HT1080 (cell line): ENCODE data around the gene ING1. TPM values are rescaled to one million over a fixed set of nuclear protein-coding genes. Genes with fewer than 3 reads are reported as not detected.
A peak's percentile ranks its signal among the peaks of the same experiment; 100 is the strongest.
"Not testable (repeated sequence)": the region's sequence is repeated elsewhere in the genome, so short reads cannot be mapped to it uniquely, and the experiment has no call there.

ENCODE experiments used
- DNase-seq: peaks from one replicate; pipeline ENCODE4 v3.0.0-alpha.2; 2015; ENCODE audit warnings: low read depth
- total RNA-seq: library from RNA; depleted of rRNA; stranded (reverse); fragments of >200 nt; shearing (Covaris generic); gene quantifications from 2 replicates; pipeline ENCODE4 v1.2.3, GENCODE V29; 2014

The ING1 gene
- total RNA-seq, 1 experiment from 2014 or later: 19.2 TPM

DNA sequence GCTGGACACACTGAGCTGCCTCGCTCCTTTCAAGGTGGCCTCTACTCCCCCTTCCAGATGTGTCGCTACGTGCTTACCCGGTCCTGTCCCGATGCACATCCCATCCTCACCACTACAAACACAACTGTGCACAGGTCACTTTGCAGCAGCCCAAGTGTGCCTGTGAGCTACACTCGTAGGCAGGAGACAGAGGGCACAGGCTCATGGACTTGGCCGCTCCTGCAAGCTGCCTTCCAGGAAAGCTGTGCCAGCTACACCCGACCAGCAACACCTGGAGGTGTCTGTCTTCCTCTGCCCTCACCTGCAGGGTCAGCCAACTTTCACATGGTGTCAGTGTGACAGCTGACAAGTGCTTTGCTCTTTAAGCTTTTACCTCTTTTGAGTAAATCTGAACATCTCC lies 23.0 kb upstream of the ING1 start:
- DNase-seq: no peak

GRCh38 chr13:110695774-110696173 lies 17.7 kb upstream of the ING1 start:
- not testable (repeated sequence) for DNase-seq

DNA sequence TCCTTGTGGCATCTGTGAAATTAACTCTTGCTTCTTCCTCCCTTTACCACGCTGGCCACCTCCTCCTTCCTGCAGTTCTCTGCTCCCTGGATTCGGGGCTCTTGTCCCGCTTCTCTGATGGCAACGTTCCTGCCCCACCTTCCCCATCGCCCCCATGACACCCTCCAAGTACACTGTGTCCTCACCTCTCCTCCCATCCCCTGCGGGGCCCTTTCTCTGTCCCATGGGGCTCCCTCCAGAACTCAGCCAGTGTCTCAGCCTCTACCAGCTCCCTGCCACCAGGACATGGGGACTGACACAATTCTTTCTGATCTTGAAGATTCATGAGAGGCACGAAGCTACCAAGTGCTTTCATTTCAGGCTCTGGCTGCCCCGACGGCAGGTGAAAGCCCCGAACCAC lies 16.7 kb upstream of the ING1 start:
- DNase-seq: no peak

GRCh38 chr13:110697842-110698241 lies 15.7 kb upstream of the ING1 start:
- DNase-seq: no peak

- no peak for DNase-seq
These were observed 14.8 kb upstream of the ING1 start for GRCh38 chr13:110698689-110699088.

DNA sequence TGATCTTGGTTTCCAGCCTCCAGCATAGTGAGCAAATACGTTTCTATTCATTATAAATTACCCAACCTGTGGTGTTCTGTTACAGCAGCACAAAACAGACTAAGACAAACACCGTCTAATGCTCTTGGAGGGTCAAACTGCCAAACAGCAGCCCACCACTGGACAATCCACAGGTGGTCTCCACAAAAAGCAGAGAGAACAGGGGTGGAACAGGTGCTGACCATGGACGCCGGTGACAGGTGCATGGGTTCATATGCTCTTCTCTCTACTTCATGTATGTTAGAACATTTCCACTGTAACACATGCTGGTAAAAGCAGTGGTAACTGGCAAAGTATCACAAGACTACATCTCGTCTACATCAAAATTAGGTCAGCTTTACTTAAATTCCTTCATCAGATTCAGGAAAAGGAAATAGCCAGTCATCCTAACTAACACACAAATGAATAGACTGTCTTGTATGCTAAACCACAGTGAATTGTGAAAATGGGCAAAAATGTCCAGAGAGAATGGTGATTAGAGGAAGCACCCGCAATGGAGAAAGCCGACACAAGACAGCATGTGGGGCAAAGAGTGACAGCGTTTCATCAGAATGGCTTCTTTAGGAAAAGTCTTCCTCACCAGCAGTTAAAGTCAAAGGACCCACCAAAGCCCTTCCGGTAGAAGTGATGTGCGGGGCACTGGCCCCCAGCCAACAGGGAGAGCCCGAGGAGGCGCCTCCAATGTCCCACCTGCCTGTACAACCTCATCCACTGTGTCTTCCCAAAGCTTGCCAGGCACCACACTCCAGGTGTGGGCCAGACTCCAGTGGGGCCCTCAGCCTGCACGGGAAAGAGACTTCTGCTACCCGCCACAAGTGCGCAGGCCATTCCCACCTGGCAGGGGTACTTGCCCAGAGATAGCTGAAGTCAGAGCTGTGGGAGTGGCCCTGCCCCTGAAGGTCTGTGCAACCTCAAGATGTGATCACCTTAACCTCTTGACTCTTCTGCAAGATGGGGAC lies 14.1 kb upstream of the ING1 start:
- DNase-seq: no peak

DNA sequence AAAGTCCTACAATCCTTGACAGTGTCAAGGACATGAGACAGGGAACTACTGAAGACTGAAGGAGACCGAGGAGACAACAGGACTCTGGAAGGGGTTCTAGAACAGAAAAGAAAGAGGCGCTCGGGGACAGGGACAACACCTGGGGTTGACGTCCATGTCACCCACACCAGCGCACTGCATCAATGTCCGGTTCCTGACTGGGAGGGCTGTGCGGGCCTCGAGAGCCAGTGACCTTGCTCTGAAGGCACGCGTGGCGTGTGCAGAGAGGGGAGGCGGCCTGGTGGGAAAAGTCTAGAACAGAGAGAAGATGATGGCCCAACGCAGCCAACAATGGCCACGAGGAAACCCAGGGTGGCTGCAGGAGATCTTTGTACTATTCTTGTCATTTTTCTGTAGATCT lies 13.3 kb upstream of the ING1 start:
- no peak for DNase-seq

DNA sequence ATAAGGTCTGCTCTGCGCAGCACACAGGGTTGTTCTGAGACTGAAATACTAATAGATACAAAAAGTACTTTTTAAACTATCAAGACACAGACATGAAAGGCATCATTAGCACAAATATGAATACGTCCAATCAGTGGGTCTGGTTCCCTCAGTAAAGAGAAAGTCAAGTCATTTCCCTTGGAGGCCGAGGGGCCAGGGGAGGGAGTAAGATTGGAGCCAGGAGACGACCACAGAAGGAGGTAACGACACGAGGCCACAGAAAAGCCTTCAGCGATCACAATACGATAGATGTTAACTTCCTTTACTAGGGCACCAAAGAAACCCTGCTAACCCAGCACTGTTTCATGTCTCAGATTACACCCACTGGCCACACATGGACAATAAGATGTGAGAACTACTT lies 12.9 kb upstream of the ING1 start:
- no peak for DNase-seq

- not testable (repeated sequence) for DNase-seq
These were observed 12.4 kb upstream of the ING1 start for GRCh38 chr13:110701061-110701460.

DNA sequence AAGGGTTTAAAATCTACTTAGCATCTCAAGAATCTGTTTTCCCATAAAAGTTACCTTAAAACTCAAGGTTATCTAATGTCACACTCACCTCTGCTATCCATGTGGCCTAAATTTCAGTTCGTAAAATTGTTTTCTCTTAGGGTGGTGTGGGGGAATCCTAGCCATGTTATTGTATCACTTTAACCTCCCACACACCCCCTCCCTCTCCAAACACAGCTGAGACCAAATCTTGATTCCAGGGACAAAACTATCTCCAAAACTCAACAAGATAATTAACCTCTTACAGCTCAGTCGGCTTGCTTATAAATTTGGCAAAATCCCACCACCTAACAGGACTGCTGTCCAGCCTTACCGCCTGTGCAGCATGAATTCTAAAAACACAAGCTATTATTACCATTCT lies 11.4 kb upstream of the ING1 start:
- no peak for DNase-seq

GRCh38 chr13:110702591-110703526 lies 10.6 kb upstream of the ING1 start:
- DNase-seq: no peak

DNA sequence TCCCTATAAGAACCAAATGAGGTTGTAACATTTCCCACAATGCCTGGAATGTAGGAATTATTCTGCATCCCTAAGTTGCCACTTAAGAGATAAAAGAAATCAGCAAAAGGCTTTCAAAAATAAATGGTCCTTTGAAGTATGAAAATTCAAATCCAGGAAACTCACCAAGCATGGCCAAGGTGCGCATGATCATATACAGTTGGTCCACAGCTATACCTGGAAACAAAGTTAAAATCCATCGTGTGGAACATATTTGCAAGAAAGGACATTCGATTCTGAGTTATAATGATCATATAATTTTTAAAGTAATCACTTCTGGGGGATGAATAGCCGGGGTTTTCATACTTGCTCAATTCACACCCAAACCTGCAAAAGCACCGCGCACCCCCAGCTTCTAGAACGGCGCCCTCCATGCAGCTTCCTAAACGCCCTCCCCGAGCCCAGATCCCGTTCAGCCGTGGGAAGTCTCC lies 8.1 kb upstream of the ING1 start:
- no peak for DNase-seq

DNA sequence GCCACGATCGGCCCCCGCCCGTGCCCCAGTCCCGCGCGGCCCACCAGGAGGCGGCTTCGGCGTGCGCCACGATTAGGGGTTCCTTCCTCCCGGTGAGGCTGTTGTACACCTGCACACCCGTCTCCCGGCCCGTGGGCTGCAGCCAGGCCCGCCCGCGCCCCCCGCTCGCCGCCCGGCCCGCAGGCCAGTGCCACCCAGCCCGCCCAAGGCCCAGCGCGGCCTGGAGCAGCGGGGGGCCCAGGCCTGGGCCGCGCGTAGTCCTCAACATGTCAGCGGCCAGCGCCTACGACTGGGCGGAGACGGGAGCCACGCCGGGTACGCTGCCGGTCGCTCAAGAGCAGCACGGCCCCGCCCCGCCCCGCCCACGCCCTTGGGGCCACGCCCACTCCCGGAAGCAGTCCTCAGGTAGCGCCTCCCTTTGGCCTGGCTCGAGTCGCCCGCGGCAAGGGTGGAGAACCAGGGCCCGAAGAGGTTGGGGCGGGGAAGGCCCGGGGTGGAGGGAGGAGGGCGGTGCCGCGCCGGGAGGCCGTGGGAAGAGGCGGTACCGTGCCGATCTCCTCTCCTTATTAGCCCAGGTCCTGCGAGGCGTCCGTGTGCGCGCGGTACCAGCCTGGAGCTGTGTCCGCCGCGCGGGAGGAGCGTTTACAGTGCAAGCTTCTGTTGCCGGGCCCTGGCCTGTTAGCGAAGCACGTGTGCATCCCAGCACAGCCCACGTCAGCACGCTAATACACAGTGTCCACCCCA lies 7.5 kb upstream of the ING1 start, which contains the start of gene CARS2:
TSS of gene CARS2 (minus strand) at position 291 of the 744 bp plus-strand sequence. CDS start at position 268, 23 bp downstream.
- DNase-seq: peak; percentile 97

GRCh38 chr13:110706570-110707372 lies 6.7 kb upstream of the ING1 start:
- no peak for DNase-seq

DNA sequence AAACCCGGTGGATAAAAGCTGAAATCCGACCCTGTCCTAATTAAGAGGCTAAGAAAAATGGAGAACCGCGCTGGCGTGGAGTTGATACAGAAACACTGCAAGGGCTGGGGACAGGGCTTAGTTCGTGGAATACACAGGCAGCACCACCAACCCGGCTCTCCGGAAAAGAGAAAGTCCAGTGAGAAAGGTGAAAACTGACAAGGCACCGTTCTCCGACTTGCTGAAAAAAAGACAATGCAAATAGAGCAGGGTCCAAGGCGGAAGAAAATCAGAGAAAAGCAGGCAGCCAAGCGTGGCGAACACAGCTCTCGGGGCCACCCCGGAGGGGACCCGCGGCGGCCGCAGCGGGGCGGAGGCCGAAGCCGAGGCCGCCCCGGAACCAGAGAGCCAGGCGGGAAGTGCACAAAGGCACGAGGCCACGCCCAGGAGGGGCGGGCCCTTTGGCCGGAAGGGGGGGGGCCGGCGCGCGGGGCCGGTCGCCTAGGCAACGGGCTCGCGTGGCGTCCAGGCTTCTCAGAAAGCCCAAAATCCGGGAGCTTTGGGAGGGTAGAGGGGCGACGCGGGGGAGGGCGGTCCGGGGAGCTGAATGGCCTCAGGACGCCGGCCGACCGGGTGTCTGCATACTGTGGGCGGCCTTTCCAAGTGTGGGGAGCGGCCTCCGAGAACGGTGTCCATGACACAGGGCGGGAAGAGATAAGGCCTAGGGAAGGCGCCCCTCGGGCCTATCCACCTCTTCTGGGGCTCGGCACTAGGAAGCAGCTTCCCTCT lies 1.2 kb upstream of the ING1 start:
- peak; percentile 77 for DNase-seq

DNA sequence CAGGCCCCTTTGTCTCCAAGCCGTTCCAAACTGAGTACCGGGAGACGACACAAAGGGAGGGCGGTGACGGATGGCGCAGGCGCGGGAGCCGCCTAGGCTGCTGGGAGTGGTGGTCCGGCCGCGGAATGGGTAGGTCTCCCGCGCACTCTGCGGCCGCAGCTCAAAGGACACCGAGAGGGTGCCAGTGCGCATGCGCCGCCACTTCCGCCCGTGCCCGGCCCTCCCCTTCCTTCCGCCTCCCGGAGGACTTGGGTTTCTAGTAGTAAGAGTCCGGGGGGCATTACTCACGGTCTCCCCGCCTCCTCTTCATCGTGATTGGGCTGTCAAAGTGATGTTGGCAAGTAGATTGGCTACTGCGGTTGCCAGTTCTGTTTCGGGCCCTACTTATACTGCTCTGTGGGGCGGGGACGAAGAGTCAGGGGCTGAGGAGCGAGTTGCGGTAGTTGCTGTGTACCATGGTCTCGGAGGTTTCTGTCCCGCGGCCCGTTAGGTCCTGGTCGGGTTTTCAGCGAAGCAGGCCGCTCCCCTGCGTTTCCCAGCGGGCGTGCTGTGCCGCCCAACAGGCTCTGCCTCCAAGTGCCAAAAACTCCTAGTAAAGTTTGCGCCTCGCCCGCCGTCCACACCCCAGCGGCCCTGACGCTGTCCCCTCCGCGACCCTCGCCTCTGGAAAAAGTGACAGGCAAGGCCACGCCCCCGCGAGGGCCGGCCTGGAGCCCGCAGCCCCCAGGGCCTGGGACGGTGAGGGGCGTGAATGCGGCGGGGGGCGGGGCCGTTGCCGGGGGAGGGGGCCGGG lies 455 bp upstream of the ING1 start:
- peak; percentile 100 for DNase-seq

DNA sequence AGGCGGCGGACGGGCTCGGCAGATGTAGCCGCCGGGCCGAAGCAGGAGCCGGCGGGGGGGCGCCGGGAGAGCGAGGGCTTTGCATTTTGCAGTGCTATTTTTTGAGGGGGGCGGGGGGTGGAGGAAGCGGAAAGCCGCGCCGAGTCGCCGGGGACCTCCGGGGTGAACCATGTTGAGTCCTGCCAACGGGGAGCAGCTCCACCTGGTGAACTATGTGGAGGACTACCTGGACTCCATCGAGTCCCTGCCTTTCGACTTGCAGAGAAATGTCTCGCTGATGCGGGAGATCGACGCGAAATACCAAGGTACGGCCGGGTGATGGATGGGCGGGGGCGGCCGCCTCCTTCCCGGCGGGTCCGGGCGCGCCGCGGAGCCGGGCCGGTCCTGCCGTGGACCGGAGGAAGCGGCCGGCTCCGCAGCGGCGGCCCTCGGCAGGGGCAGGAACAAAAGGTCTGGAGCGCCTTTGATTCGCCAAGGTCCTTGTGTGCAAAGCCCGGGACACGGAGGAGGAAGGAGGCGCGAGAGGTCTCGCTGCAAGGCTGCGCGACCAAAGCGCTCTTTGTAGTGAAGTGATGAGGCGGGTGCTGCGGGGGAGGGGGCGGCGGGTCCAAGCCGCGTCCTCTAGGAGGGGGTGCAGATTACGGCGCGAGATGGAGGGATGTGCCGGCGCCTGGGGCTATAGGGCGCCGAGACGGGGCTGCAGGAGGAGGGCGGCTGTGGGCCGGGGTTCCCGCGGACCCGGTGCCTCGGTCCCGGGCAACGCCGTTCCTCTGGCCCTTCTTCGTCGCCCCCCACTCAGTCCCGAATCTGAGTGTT lies 689 bp downstream of the ING1 start:
- DNase-seq: no peak
